ENCODE measurements around the gene ZNF346. TPM values are rescaled to one million over a fixed set of nuclear protein-coding genes. Genes with fewer than 3 reads are reported as not detected.
"Not testable (repeated sequence)": the region's sequence is repeated elsewhere in the genome, so short reads cannot be mapped to it uniquely, and the experiment has no call there.

ZNF346 gene, protein sequence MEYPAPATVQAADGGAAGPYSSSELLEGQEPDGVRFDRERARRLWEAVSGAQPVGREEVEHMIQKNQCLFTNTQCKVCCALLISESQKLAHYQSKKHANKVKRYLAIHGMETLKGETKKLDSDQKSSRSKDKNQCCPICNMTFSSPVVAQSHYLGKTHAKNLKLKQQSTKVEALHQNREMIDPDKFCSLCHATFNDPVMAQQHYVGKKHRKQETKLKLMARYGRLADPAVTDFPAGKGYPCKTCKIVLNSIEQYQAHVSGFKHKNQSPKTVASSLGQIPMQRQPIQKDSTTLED
- total RNA-seq: 19.2 TPM
- 9.5 TPM for polyA plus RNA-seq (ENCODE audit: insufficient read depth, low read depth, low replicate concordance)
- long read RNA-seq, donor 1, partial matches to known transcripts: 0 of 3 reads
- long read RNA-seq, donor 1, other reads (novel, unspliced or antisense): 0 of 3 reads
- long read RNA-seq, donor 2: 0 reads
- long read RNA-seq, donor 3, partial matches to known transcripts: 0 of 6 reads
- long read RNA-seq, donor 3, other reads (novel, unspliced or antisense): 0 of 6 reads
- long read RNA-seq, donor 4, partial matches to known transcripts: 0 of 2 reads
- long read RNA-seq, donor 4, other reads (novel, unspliced or antisense): 0 of 2 reads
- long read RNA-seq, donor 5, partial matches to known transcripts: 0 of 1 reads
- long read RNA-seq, donor 5, other reads (novel, unspliced or antisense): 0 of 1 reads
- long read RNA-seq, donor 6, partial matches to known transcripts: 0 of 1 reads
- long read RNA-seq, donor 6, other reads (novel, unspliced or antisense): 0 of 1 reads
- long read RNA-seq, donor 7, partial matches to known transcripts: 0 of 7 reads
- long read RNA-seq, donor 7, other reads (novel, unspliced or antisense): 4 of 7 reads
- long read RNA-seq, donor 8, partial matches to known transcripts: 0 of 1 reads
- long read RNA-seq, donor 8, other reads (novel, unspliced or antisense): 0 of 1 reads
- long read RNA-seq, donor 9, partial matches to known transcripts: 0 of 3 reads
- long read RNA-seq, donor 9, other reads (novel, unspliced or antisense): 0 of 3 reads
- long read RNA-seq, donor 10, partial matches to known transcripts: 0 of 3 reads
- long read RNA-seq, donor 10, other reads (novel, unspliced or antisense): 0 of 3 reads

- DNase-seq (peak; percentile 95 to 98 (median 96)), FAIRE-seq (no peak)
- Histone ChIP-seq H3K27me3 (ENCODE audit: control insufficient read depth, insufficient read depth, low read length) (no peaks in the 10 kb centered on the region), H3K4me1 (ENCODE audit: control insufficient read depth in 2 of 3, insufficient read depth in 2 of 3, low read depth in 1 of 3, low read length in 3 of 3) (peaks cover 0 to 9% (median 0%) of the 10 kb centered on the region in 3 donors), H3K36me3 (ENCODE audit: control insufficient read depth in 2 of 3, insufficient read depth in 3 of 3, low read length in 3 of 3) (peaks cover 0 to 3% (median 0%) of the 10 kb centered on the region in 3 donors), H3K9me3 (ENCODE audit: control insufficient read depth in 2 of 3, insufficient read depth in 1 of 3, low read length in 3 of 3) (no peaks in the 10 kb centered on the region), H3K4me3 (ENCODE audit: low read length in 3 of 3) (peak within 1 kb of the TSS; percentile 89 to 95 (median 93)), H3K27ac (ENCODE audit: low read depth in 2 of 2, low read length in 2 of 2) (peak within 1 kb of the TSS; percentile 66 to 76), H3K9ac (ENCODE audit: low read length in 3 of 3) (peak within 1 kb of the TSS; percentile 65 to 91 (median 87))
- peak; percentile 44 for TF ChIP-seq CTCF (IDR thresholded peaks at IDR 0.05; ENCODE audit: borderline replicate concordance, extremely low read depth, insufficient read depth)
- intact Hi-C loops (cut with DNase I): no loop called here
These were observed at the start of gene ZNF346 for GRCh38 chr5:177022386-177023302. Gene ZNF346 (plus strand): TSS chr5:177022696. CDS start chr5:177022739, 43 bp downstream.

- intact Hi-C loops (cut with DNase I): no loop called here
- Histone ChIP-seq H3K4me3 (ENCODE audit: low read length in 3 of 3) (no peak overlapping the region), H3K9ac (ENCODE audit: low read length in 3 of 3) (no peak overlapping the region), H3K4me1 (ENCODE audit: control insufficient read depth in 2 of 3, insufficient read depth in 2 of 3, low read depth in 1 of 3, low read length in 3 of 3) (no peaks in the 10 kb centered on the region), H3K27ac (ENCODE audit: low read depth in 2 of 2, low read length in 2 of 2) (no peak overlapping the region), H3K36me3 (ENCODE audit: control insufficient read depth in 2 of 3, insufficient read depth in 3 of 3, low read length in 3 of 3) (peaks cover 0 to 20% (median 5%) of the 10 kb centered on the region in 3 donors), H3K9me3 (ENCODE audit: control insufficient read depth in 2 of 3, insufficient read depth in 1 of 3, low read length in 3 of 3) (no peaks in the 10 kb centered on the region), H3K27me3 (ENCODE audit: control insufficient read depth, insufficient read depth, low read length) (no peaks in the 10 kb centered on the region)
- FAIRE-seq: no peak
- TF ChIP-seq CTCF (IDR thresholded peaks at IDR 0.05; ENCODE audit: borderline replicate concordance, extremely low read depth, insufficient read depth): no peak
- no peak for DNase-seq
These were observed 42.8 kb upstream of the ZNF346 start for GRCh38 chr5:176979669-176980068.

GRCh38 chr5:176980818-176981217 lies 41.7 kb upstream of the ZNF346 start:
- no peak for FAIRE-seq
- DNase-seq: no peak
- Histone ChIP-seq H3K9ac (ENCODE audit: low read length in 3 of 3) (no peak overlapping the region), H3K4me1 (ENCODE audit: control insufficient read depth in 2 of 3, insufficient read depth in 2 of 3, low read depth in 1 of 3, low read length in 3 of 3) (no peaks in the 10 kb centered on the region), H3K27me3 (ENCODE audit: control insufficient read depth, insufficient read depth, low read length) (no peaks in the 10 kb centered on the region), H3K9me3 (ENCODE audit: control insufficient read depth in 2 of 3, insufficient read depth in 1 of 3, low read length in 3 of 3) (no peaks in the 10 kb centered on the region), H3K36me3 (ENCODE audit: control insufficient read depth in 2 of 3, insufficient read depth in 3 of 3, low read length in 3 of 3) (peaks cover 0 to 16% (median 5%) of the 10 kb centered on the region in 3 donors), H3K4me3 (ENCODE audit: low read length in 3 of 3) (no peak overlapping the region), H3K27ac (ENCODE audit: low read depth in 2 of 2, low read length in 2 of 2) (no peak overlapping the region)
- intact Hi-C loops (cut with DNase I): no loop called here
- TF ChIP-seq CTCF (IDR thresholded peaks at IDR 0.05; ENCODE audit: borderline replicate concordance, extremely low read depth, insufficient read depth): no peak

- intact Hi-C loops (cut with DNase I); H3K9ac ChIP-seq (ENCODE audit: low read length in 3 of 3); H3K4me1 ChIP-seq (ENCODE audit: control insufficient read depth in 2 of 3, insufficient read depth in 2 of 3, low read depth in 1 of 3, low read length in 3 of 3); DNase-seq; H3K9me3 ChIP-seq (ENCODE audit: control insufficient read depth in 2 of 3, insufficient read depth in 1 of 3, low read length in 3 of 3); H3K27me3 ChIP-seq (ENCODE audit: control insufficient read depth, insufficient read depth, low read length); FAIRE-seq; H3K4me3 ChIP-seq (ENCODE audit: low read length in 3 of 3); H3K27ac ChIP-seq (ENCODE audit: low read depth in 2 of 2, low read length in 2 of 2): not testable (repeated sequence)
- H3K36me3 ChIP-seq (ENCODE audit: control insufficient read depth in 2 of 3, insufficient read depth in 3 of 3, low read length in 3 of 3): peaks cover 0 to 16% (median 5%) of the 10 kb centered on the region in 3 donors
These were observed 39.4 kb upstream of the ZNF346 start for GRCh38 chr5:176983112-176983511.

DNA sequence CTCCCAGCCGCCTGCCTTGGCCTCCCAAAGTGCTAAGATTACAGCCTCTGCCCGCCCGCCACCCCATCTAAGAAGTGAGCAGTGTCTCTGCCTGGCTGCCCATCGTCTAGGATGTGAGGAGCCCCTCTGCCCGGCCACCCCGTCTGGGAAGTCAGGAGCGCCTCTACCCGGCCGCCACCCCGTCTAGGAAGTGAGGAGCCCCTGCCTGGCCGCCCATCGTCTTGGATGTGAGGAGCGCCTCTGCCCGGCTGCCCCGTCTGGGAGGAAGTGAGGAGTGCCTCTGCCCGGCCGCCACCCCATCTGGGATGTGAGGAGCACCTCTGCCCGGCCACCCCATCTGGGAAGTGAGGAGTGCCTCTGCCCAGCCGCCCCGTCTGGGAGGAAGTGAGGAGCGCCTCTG lies 38.9 kb upstream of the ZNF346 start:
- peak in 1 of 5 donors; percentile 72 for DNase-seq
- H3K27me3 ChIP-seq (ENCODE audit: control insufficient read depth, insufficient read depth, low read length); intact Hi-C loops (cut with DNase I); H3K27ac ChIP-seq (ENCODE audit: low read depth in 2 of 2, low read length in 2 of 2); H3K4me3 ChIP-seq (ENCODE audit: low read length in 3 of 3); H3K4me1 ChIP-seq (ENCODE audit: control insufficient read depth in 2 of 3, insufficient read depth in 2 of 3, low read depth in 1 of 3, low read length in 3 of 3); FAIRE-seq; H3K9ac ChIP-seq (ENCODE audit: low read length in 3 of 3); H3K9me3 ChIP-seq (ENCODE audit: control insufficient read depth in 2 of 3, insufficient read depth in 1 of 3, low read length in 3 of 3): not testable (repeated sequence)
- H3K36me3 ChIP-seq (ENCODE audit: control insufficient read depth in 2 of 3, insufficient read depth in 3 of 3, low read length in 3 of 3): peaks cover 0 to 16% (median 5%) of the 10 kb centered on the region in 3 donors

All from kidney (tissue), 22 donors.